ENCODE data around the gene LYRM4.
A peak's percentile ranks its signal among the peaks of the same experiment; 100 is the strongest.

LYRM4 gene

DNA sequence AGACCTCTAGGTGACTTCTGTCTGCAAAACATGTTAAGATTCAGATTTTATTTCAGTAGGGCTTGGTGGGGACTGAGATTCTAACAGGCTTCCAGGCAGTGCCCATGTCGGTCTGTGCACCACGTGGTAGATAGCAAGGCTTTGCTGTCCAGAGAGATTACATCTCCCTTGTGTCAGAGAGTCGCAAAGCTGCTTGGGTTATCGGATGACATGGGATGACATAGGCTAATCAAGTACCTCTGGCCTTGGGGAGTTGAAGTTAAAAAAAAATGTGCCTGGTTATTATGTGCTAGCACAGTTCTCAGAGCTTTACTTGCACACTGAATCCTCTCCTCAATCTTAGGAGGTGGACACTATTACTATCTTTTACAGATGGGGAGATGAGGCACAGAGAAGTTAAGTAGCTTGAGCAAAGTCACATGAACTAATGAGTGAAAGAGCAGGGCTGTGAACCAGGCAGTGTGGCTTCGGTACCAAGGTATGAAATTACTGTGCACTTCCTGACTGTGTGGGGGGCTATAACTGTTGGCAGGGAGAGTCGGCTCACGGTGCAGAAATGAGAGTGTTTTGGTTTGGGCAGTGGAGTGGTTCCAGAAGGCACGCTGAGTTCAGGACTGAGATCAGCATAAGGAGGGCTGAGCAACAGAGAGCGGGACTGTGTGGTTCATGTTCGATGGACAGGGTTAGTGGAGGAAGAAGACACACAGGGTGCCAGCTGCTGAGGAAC is 41.6 kb upstream of the LYRM4 start:
- TF ChIP-seq, protein P1, sequence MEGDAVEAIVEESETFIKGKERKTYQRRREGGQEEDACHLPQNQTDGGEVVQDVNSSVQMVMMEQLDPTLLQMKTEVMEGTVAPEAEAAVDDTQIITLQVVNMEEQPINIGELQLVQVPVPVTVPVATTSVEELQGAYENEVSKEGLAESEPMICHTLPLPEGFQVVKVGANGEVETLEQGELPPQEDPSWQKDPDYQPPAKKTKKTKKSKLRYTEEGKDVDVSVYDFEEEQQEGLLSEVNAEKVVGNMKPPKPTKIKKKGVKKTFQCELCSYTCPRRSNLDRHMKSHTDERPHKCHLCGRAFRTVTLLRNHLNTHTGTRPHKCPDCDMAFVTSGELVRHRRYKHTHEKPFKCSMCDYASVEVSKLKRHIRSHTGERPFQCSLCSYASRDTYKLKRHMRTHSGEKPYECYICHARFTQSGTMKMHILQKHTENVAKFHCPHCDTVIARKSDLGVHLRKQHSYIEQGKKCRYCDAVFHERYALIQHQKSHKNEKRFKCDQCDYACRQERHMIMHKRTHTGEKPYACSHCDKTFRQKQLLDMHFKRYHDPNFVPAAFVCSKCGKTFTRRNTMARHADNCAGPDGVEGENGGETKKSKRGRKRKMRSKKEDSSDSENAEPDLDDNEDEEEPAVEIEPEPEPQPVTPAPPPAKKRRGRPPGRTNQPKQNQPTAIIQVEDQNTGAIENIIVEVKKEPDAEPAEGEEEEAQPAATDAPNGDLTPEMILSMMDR (IDR thresholded peaks at IDR 0.05; ENCODE audit: low read depth, low read length): no peak
- peak; percentile 26 for DNase-seq (ENCODE audit: low read depth, low spot score)
- no peak overlapping the region for H3K4me3 ChIP-seq (ENCODE audit: low read depth, low read length)
- in situ Hi-C loops (cut with HindIII; ENCODE audit: low sequenced_read_pairs): no loop called here

DNA sequence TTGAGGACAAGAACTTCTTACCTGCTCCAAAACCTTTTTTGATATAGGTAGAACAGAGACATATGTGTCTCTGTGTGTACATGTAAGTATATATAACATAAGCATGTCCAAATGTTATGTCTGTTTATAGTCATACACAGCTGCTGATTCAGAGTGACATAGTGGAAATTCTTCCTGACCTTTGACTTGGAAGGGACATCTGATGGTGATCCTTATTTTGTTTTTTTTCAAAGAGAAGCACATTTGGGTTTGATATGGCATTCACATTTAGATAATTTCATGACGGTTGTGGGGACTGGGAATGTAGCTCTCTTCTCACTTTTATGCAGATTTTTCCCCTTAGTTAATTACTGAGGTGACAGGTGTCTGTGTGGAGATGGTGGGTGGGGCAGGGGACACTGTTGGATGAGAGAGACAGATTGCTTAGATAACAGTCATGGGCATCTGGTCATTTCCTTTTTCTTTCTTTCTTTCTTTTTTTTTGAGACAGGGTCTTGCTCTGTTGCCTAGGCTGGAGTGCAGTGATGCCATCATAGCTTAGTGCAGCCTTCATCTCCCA is 39.5 kb upstream of the LYRM4 start:
- H3K4me3 ChIP-seq (ENCODE audit: low read depth, low read length): no peak overlapping the region
- TF ChIP-seq, protein P1 (IDR thresholded peaks at IDR 0.05; ENCODE audit: low read depth, low read length): no peak
- in situ Hi-C loops (cut with HindIII; ENCODE audit: low sequenced_read_pairs): no loop called here
- no peak for DNase-seq (ENCODE audit: low read depth, low spot score)

DNA sequence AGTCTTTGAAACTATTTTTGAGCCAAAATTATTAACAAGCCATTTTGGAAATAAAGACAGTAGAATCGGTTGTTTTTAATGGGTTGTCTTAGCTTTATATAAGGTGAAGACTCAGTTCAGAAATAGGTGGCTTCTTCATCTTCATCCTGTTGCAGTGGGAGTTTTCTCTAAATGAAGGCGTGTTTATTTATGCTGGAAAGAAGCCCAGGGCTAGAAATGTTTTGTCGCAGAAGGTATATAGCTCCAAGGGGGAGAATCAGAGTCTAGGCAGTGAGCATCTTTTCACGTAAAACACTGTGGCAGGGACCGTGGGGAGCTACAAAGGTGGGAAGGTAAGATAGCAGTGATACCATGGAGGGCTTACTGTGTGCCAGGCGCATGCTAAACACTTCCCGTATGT is 34.9 kb upstream of the LYRM4 start:
- in situ Hi-C loops (cut with HindIII; ENCODE audit: low sequenced_read_pairs): no loop called here
- TF ChIP-seq, protein P1 (IDR thresholded peaks at IDR 0.05; ENCODE audit: low read depth, low read length): no peak
- peak; percentile 37 for DNase-seq (ENCODE audit: low read depth, low spot score)

DNA sequence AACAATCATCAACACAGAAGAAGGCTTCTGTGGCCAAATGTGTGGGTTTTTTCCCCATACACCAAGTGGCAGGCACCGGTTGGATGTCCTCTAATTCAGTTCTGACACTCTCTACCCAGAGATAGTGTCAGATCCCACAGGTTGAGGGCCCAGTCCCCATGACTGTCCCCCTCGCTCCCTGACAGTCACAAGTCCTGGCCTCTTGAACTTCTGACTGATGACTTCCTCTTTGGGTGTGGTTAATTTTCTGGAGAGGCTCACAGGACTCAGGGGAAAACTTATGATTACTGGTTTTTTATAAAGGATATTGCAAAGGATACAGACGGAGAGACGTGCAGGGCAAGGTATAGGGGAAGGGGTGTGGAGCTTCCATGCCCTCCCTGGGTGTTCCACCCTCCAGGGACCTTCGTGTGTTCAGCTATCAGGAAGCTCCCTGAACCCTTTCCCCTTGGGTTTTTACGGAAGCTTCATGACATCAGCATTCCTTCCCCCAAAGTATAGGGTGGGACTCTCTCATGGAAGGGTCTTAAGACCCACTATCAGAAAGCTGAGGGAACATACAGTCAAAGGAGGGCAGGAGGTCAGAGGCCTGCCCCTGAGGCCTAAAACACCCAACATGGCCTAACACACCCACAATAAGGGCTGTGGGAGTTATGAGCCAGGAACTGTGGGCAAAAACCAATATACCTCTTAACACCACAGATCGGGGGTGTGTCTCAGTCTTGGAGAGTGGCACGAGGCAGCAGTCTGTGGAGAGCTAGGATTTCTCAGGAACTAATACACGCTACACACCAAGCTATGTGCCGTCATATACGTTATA is 33.9 kb upstream of the LYRM4 start:
- H3K4me3 ChIP-seq (ENCODE audit: low read depth, low read length): no peak overlapping the region
- in situ Hi-C loops (cut with HindIII; ENCODE audit: low sequenced_read_pairs): no loop called here
- TF ChIP-seq, protein P1 (IDR thresholded peaks at IDR 0.05; ENCODE audit: low read depth, low read length): no peak
- DNase-seq (ENCODE audit: low read depth, low spot score): no peak

More for the DNA sequence above, 34.9 kb upstream of the LYRM4 start:
- no peak overlapping the region for H3K4me3 ChIP-seq (ENCODE audit: low read depth, low read length)

DNA sequence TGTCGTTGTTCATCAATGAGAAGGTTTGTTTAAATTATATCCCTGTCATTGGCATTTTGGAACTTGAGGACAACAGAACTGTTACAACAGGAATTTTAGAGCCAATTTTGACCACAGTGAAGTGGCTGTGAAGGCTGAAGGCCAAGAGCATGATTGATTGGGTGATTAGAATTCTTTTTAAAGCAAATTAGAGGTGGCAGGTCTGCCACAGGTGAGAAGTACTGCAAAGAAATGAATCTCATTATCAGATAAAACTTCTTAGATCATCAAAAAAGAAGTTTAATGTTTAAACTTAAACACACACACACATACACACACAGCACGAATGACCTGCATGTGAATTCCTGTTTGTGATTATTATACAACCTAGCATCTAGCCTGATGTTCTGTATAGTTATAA is 32.9 kb upstream of the LYRM4 start:
- TF ChIP-seq, protein P1 (IDR thresholded peaks at IDR 0.05; ENCODE audit: low read depth, low read length): no peak
- DNase-seq (ENCODE audit: low read depth, low spot score): no peak
- in situ Hi-C loops (cut with HindIII; ENCODE audit: low sequenced_read_pairs): no loop called here
- no peak overlapping the region for H3K4me3 ChIP-seq (ENCODE audit: low read depth, low read length)

DNA sequence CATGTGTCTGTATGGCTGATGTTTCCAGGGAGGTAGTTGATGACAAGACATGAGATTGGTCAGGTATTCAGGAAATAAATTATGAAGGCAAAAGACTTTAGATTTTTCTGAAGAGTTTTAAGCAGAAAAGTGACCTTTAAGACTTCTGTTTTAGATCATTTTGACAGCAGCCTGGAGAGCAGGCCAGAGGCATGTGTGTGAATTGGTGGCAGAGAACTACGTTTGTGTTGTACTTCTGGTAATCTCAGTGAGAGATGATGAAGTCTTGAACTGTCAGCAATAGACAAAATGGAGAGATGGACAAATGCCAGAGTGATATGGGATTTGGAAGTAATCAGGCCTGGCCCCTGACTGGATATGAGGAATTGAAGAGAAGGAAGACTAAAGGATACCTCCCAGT is 31.4 kb upstream of the LYRM4 start:
- H3K4me3 ChIP-seq (ENCODE audit: low read depth, low read length): no peak overlapping the region
- in situ Hi-C loops (cut with HindIII; ENCODE audit: low sequenced_read_pairs): no loop called here
- TF ChIP-seq, protein P1 (IDR thresholded peaks at IDR 0.05; ENCODE audit: low read depth, low read length): no peak
- DNase-seq (ENCODE audit: low read depth, low spot score): no peak

All from astrocyte of the spinal cord (primary cell).